Measurements from ENCODE around the gene SDK1. TPM values are rescaled to one million over a fixed set of nuclear protein-coding genes. Genes with fewer than 3 reads are reported as not detected.

SDK1 gene
- total RNA-seq, 1 donor: 0.36 TPM

- Histone ChIP-seq H3K27me3 (ENCODE audit: insufficient read depth, low read length) (no peaks in the 10 kb centered on the region), H3K4me1 (ENCODE audit: insufficient read depth, low read length) (no peaks in the 10 kb centered on the region), H3K4me2 (ENCODE audit: insufficient read depth, low read length) (no peak overlapping the region), H2AFZ (ENCODE audit: low read length) (no peak overlapping the region), H4K20me1 (ENCODE audit: insufficient read depth, low read length) (no peaks in the 10 kb centered on the region), H3K27ac (ENCODE audit: low read depth, low read length) (no peak overlapping the region), H3K9me3 (ENCODE audit: low read depth, low read length) (peaks cover 6% of the 10 kb centered on the region), H3K79me2 (ENCODE audit: insufficient read depth, low read length) (no peaks in the 10 kb centered on the region), H3K4me3 (ENCODE audit: insufficient read depth, low read length) (no peak overlapping the region), H3K36me3 (ENCODE audit: insufficient read depth, low read length) (no peaks in the 10 kb centered on the region)
- no peak for TF ChIP-seq CTCF (IDR thresholded peaks at IDR 0.05; ENCODE audit: extremely low read depth, low read depth, low read length)
- no peak for DNase-seq (ENCODE audit: insufficient read length, low spot score, missing footprints)
Observed at GRCh38 chr7:3866277-3866676, 565.2 kb downstream of the SDK1 start.

- Histone ChIP-seq H3K4me2 (ENCODE audit: insufficient read depth, low read length) (no peak overlapping the region), H3K4me3 (ENCODE audit: insufficient read depth, low read length) (no peak overlapping the region), H2AFZ (ENCODE audit: low read length) (no peak overlapping the region), H3K27me3 (ENCODE audit: insufficient read depth, low read length) (no peaks in the 10 kb centered on the region), H3K79me2 (ENCODE audit: insufficient read depth, low read length) (no peaks in the 10 kb centered on the region), H3K27ac (ENCODE audit: low read depth, low read length) (no peak overlapping the region), H4K20me1 (ENCODE audit: insufficient read depth, low read length) (no peaks in the 10 kb centered on the region), H3K36me3 (ENCODE audit: insufficient read depth, low read length) (no peaks in the 10 kb centered on the region), H3K4me1 (ENCODE audit: insufficient read depth, low read length) (no peaks in the 10 kb centered on the region), H3K9me3 (ENCODE audit: low read depth, low read length) (peaks cover 6% of the 10 kb centered on the region)
- no peak for TF ChIP-seq CTCF (IDR thresholded peaks at IDR 0.05; ENCODE audit: extremely low read depth, low read depth, low read length)
- no peak for DNase-seq (ENCODE audit: insufficient read length, low spot score, missing footprints)
Observed at GRCh38 chr7:3867863-3868262, 566.8 kb downstream of the SDK1 start.

- Histone ChIP-seq H3K36me3 (ENCODE audit: insufficient read depth, low read length) (no peaks in the 10 kb centered on the region), H2AFZ (ENCODE audit: low read length) (no peak overlapping the region), H3K27me3 (ENCODE audit: insufficient read depth, low read length) (no peaks in the 10 kb centered on the region), H4K20me1 (ENCODE audit: insufficient read depth, low read length) (no peaks in the 10 kb centered on the region), H3K27ac (ENCODE audit: low read depth, low read length) (no peak overlapping the region), H3K9me3 (ENCODE audit: low read depth, low read length) (no peaks in the 10 kb centered on the region), H3K4me2 (ENCODE audit: insufficient read depth, low read length) (no peak overlapping the region), H3K4me3 (ENCODE audit: insufficient read depth, low read length) (no peak overlapping the region), H3K4me1 (ENCODE audit: insufficient read depth, low read length) (no peaks in the 10 kb centered on the region), H3K79me2 (ENCODE audit: insufficient read depth, low read length) (no peaks in the 10 kb centered on the region)
- TF ChIP-seq CTCF (IDR thresholded peaks at IDR 0.05; ENCODE audit: extremely low read depth, low read depth, low read length): no peak
- no peak for DNase-seq (ENCODE audit: insufficient read length, low spot score, missing footprints)
Observed at GRCh38 chr7:3879355-3880075, 578.5 kb downstream of the SDK1 start.

GRCh38 chr7:3880228-3880987 is 579.4 kb downstream of the SDK1 start:
- H3K27ac ChIP-seq (ENCODE audit: low read depth, low read length): no peak overlapping the region
- H3K4me1 ChIP-seq (ENCODE audit: insufficient read depth, low read length): no peaks in the 10 kb centered on the region
- no peak overlapping the region for H3K4me3 ChIP-seq (ENCODE audit: insufficient read depth, low read length)
- no peak overlapping the region for H3K4me2 ChIP-seq (ENCODE audit: insufficient read depth, low read length)
- H2AFZ ChIP-seq (ENCODE audit: low read length): no peak overlapping the region
- TF ChIP-seq CTCF (IDR thresholded peaks at IDR 0.05; ENCODE audit: extremely low read depth, low read depth, low read length): no peak
- H3K79me2 ChIP-seq (ENCODE audit: insufficient read depth, low read length): no peaks in the 10 kb centered on the region
- H4K20me1 ChIP-seq (ENCODE audit: insufficient read depth, low read length): no peaks in the 10 kb centered on the region
- DNase-seq (ENCODE audit: insufficient read length, low spot score, missing footprints): no peak
- H3K36me3 ChIP-seq (ENCODE audit: insufficient read depth, low read length): no peaks in the 10 kb centered on the region
- no peaks in the 10 kb centered on the region for H3K27me3 ChIP-seq (ENCODE audit: insufficient read depth, low read length)
- H3K9me3 ChIP-seq (ENCODE audit: low read depth, low read length): no peaks in the 10 kb centered on the region

Data from osteoblast (primary cell).